HEK293 (cell line): Measurements from ENCODE around the gene TMEM238.
A peak's percentile ranks its signal among the peaks of the same experiment; 100 is the strongest.

Experiments used
- CTCF ChIA-PET: fragments of 350-600 bp; formaldehyde crosslinking; extraction: SDS; loops from one replicate; lab custom pipeline; 2021; ENCODE audit warnings: antibody characterized with exemption; lab: Yijun Ruan, JAX
- POLR2A ChIA-PET: fragments of 300-600 bp; formaldehyde crosslinking; extraction: SDS; loops from one replicate; lab custom pipeline; 2020; ENCODE audit warnings: antibody characterized with exemption, inconsistent platforms; lab: Yijun Ruan, JAX
- H3K27ac ChIP-seq: fragments of 200-500 bp; sonication (Bioruptor generic); 2 replicates; pipeline ENCODE4 v1.5.1; 2014; ENCODE audit warnings: low read depth, low read length, control low read depth, inconsistent platforms; ENCODE audit errors: extremely low read depth
- H3K36me3 ChIP-seq, 2 experiments: fragments of 200-500 bp in 1 of 2; sonication (Bioruptor generic) in 1 of 2; 1 replicate in 1 of 2; 2 replicates in 1 of 2; pipeline ENCODE4 v1.5.1; 2014 to 2017; ENCODE audit warnings: inconsistent platforms in 2 of 2, low read length in 2 of 2; ENCODE audit not compliant: control insufficient read depth in 2 of 2, insufficient read depth in 1 of 2
- H3K4me1 ChIP-seq: fragments of 200-500 bp; sonication (Bioruptor generic); 2 replicates; pipeline ENCODE4 v1.5.1; 2014; ENCODE audit warnings: mild to moderate bottlenecking, low read length, inconsistent platforms; ENCODE audit not compliant: control insufficient read depth, insufficient read depth
- H3K4me3 ChIP-seq: 2 replicates; pipeline ENCODE4 v1.5.1; 2011; ENCODE audit warnings: low read depth, mild to moderate bottlenecking, control low read depth, low read length, moderate library complexity
- H3K9me3 ChIP-seq: fragments of 200-500 bp; sonication (Bioruptor generic); 2 replicates; pipeline ENCODE4 v1.5.1; 2014; ENCODE audit warnings: low read depth, low read length, inconsistent platforms; ENCODE audit not compliant: control insufficient read depth, insufficient read depth
- GLI4 ChIP-seq: fragments of 450-650 bp; formaldehyde crosslinking; IDR thresholded peaks from 2 replicates; pipeline ENCODE4 v1.5.1; 2016; ENCODE audit warnings: missing biosample characterization, missing genetic modification characterization
- HOXC10 ChIP-seq: sonication (generic); formaldehyde crosslinking; IDR thresholded peaks from 2 replicates; pipeline ENCODE4 v1.8.1; 2023; ENCODE audit warnings: mild to moderate bottlenecking, missing genetic modification reagents
- KLF8 ChIP-seq: fragments of 450-650 bp; formaldehyde crosslinking; IDR thresholded peaks from 2 replicates; pipeline ENCODE4 v1.5.1; 2016; ENCODE audit warnings: missing biosample characterization, missing genetic modification characterization
- KLF9 ChIP-seq: fragments of 450-650 bp; formaldehyde crosslinking; IDR thresholded peaks from 2 replicates; pipeline ENCODE4 v1.5.1; 2016; ENCODE audit warnings: missing biosample characterization, missing genetic modification characterization, low read depth
- MEIS1 ChIP-seq: sonication (generic); formaldehyde crosslinking; IDR thresholded peaks from 2 replicates; pipeline ENCODE4 v1.8.1; 2022; ENCODE audit warnings: missing genetic modification reagents, mild to moderate bottlenecking, borderline replicate concordance
- MZF1 ChIP-seq: fragments of 450-650 bp; formaldehyde crosslinking; IDR thresholded peaks from 2 replicates; pipeline ENCODE4 v1.5.1; 2017; ENCODE audit warnings: missing biosample characterization, missing genetic modification characterization, borderline replicate concordance
- PRDM6 ChIP-seq: fragments of 450-650 bp; formaldehyde crosslinking; IDR thresholded peaks from 2 replicates; pipeline ENCODE4 v1.5.1; 2017; ENCODE audit warnings: missing biosample characterization, missing genetic modification characterization
- SP2 ChIP-seq: fragments of 450-650 bp; formaldehyde crosslinking; IDR thresholded peaks from 2 replicates; pipeline ENCODE4 v1.5.1; 2016; ENCODE audit warnings: missing biosample characterization, missing genetic modification characterization
- YY1 ChIP-seq: fragments of 450-650 bp; formaldehyde crosslinking; IDR thresholded peaks from 2 replicates; pipeline ENCODE4 v1.5.1; 2018; ENCODE audit warnings: missing biosample characterization, missing genetic modification characterization
- ZNF10 ChIP-seq: fragments of 450-650 bp; formaldehyde crosslinking; IDR thresholded peaks from 2 replicates; pipeline ENCODE4 v1.5.1; 2017; ENCODE audit warnings: missing biosample characterization, missing genetic modification characterization
- ZNF121 ChIP-seq: fragments of 450-650 bp; formaldehyde crosslinking; IDR thresholded peaks from 2 replicates; pipeline ENCODE4 v1.5.1; 2016; ENCODE audit warnings: missing biosample characterization, missing genetic modification characterization
- ZNF184 ChIP-seq: fragments of 450-650 bp; IDR thresholded peaks from 2 replicates; pipeline ENCODE4 v1.5.1; 2018; ENCODE audit warnings: missing biosample characterization, mild to moderate bottlenecking, missing genetic modification characterization
- ZNF211 ChIP-seq: fragments of 450-650 bp; formaldehyde crosslinking; IDR thresholded peaks from 2 replicates; pipeline ENCODE4 v1.5.1; 2016; ENCODE audit warnings: low read depth, missing biosample characterization, missing genetic modification characterization
- ZNF23 ChIP-seq: fragments of 450-650 bp; formaldehyde crosslinking; IDR thresholded peaks from 2 replicates; pipeline ENCODE4 v1.5.1; 2016; ENCODE audit warnings: missing biosample characterization, missing genetic modification characterization, borderline replicate concordance
- ZNF280C ChIP-seq: fragments of 450-650 bp; formaldehyde crosslinking; IDR thresholded peaks from 2 replicates; pipeline ENCODE4 v1.5.1; 2016; ENCODE audit warnings: missing biosample characterization, missing genetic modification characterization
- ZNF335 ChIP-seq: fragments of 450-650 bp; formaldehyde crosslinking; conservative IDR thresholded peaks from 2 replicates; pipeline ENCODE4 v1.5.1; 2016; ENCODE audit warnings: missing biosample characterization, missing genetic modification characterization
- ZNF529 ChIP-seq: fragments of 450-650 bp; formaldehyde crosslinking; IDR thresholded peaks from 2 replicates; pipeline ENCODE4 v1.5.1; 2017; ENCODE audit warnings: missing genetic modification characterization, missing biosample characterization; ENCODE audit not compliant: insufficient replicate concordance
- ZNF530 ChIP-seq: fragments of 450-650 bp; formaldehyde crosslinking; IDR thresholded peaks from 2 replicates; pipeline ENCODE4 v1.5.1; 2016; ENCODE audit warnings: low read depth, missing biosample characterization, missing genetic modification characterization
- ZNF560 ChIP-seq: fragments of 450-650 bp; formaldehyde crosslinking; IDR thresholded peaks from 2 replicates; pipeline ENCODE4 v1.5.1; 2017; ENCODE audit warnings: missing biosample characterization, missing genetic modification characterization, borderline replicate concordance
- ZNF785 ChIP-seq: fragments of 450-650 bp; formaldehyde crosslinking; IDR thresholded peaks from 2 replicates; pipeline ENCODE4 v1.5.1; 2016; ENCODE audit warnings: missing biosample characterization, missing genetic modification characterization
- ZSCAN16 ChIP-seq: fragments of 450-650 bp; formaldehyde crosslinking; IDR thresholded peaks from 2 replicates; pipeline ENCODE4 v1.5.1; 2016; ENCODE audit warnings: missing biosample characterization, missing genetic modification characterization
- TF ChIP-seq, protein P1 (sequence below): fragments of 450-650 bp; formaldehyde crosslinking; IDR thresholded peaks from 2 replicates; pipeline ENCODE4 v1.5.1; 2016; ENCODE audit warnings: missing biosample characterization, missing genetic modification characterization

The TMEM238 gene

GRCh38 chr19:55387736-55388497 lies 3.8 kb upstream of the TMEM238 start:
- TF ChIP-seq GLI4 (tag by site-specific recombination) (no peak), HOXC10 (CRISPR knock-in tag) (peak; percentile 92; the same call in 1 of the 2 replicates)
- TF ChIP-seq, all 188 proteins: peak for 1
- Histone ChIP-seq H3K4me1 (peaks cover 30% of the 10 kb centered on the region), H3K4me3 (no peak overlapping the region; the same call in 1 of the 2 replicates), H3K27ac (peak overlapping the region; percentile 84), H3K9me3 (no peaks in the 10 kb centered on the region), H3K36me3 (peaks cover 8 to 59% of the 10 kb centered on the region in 2 experiments)
- CTCF ChIA-PET, result interaction anchor here (0.7 to 4.4 kb wide), 5 partner anchors 19 to 247 kb away, joined by 3 to 20 read pairs (median 4); partner anchors contain the start of gene ZNF865
- POLR2A ChIA-PET, result interaction anchor here (1.0 to 7.3 kb wide), 9 partner anchors 12 to 129 kb away, joined by 3 to 78 read pairs (median 6); partner anchors contain the start of genes HSPBP1, IL11, KMT5C and UBE2S

- TF ChIP-seq ZNF529 (no peak), PRDM6 (tag by site-specific recombination) (no peak), ZNF530 (no peak), ZNF785 (no peak), MZF1 (tag by site-specific recombination) (no peak), SP2 (tag by site-specific recombination) (peak; percentile 49), KLF8 (no peak), ZNF335 (peak; percentile 8)
- no peaks in the 10 kb centered on the region for H3K9me3 ChIP-seq
- peak overlapping the region; percentile 94 for H3K4me3 ChIP-seq
- H3K4me1 ChIP-seq, result peaks cover 27% of the 10 kb centered on the region
- CTCF ChIA-PET, result interaction anchor here (1.0 to 1.3 kb wide), 2 partner anchors 95 to 220 kb away, joined by 4 read pairs; partner anchors contain the start of gene ZNF865
- H3K27ac ChIP-seq, result peak overlapping the region; percentile 84
- peaks cover 8 to 53% of the 10 kb centered on the region in 2 experiments for H3K36me3 ChIP-seq
- POLR2A ChIA-PET, result interaction anchor here (0.7 to 7.3 kb wide), 9 partner anchors 13 to 213 kb away, joined by 3 to 78 read pairs (median 6); partner anchors contain the start of genes FIZ1, HSPBP1, IL11 and KMT5C
These were observed 2.4 kb upstream of the TMEM238 start for GRCh38 chr19:55386493-55386971.

DNA sequence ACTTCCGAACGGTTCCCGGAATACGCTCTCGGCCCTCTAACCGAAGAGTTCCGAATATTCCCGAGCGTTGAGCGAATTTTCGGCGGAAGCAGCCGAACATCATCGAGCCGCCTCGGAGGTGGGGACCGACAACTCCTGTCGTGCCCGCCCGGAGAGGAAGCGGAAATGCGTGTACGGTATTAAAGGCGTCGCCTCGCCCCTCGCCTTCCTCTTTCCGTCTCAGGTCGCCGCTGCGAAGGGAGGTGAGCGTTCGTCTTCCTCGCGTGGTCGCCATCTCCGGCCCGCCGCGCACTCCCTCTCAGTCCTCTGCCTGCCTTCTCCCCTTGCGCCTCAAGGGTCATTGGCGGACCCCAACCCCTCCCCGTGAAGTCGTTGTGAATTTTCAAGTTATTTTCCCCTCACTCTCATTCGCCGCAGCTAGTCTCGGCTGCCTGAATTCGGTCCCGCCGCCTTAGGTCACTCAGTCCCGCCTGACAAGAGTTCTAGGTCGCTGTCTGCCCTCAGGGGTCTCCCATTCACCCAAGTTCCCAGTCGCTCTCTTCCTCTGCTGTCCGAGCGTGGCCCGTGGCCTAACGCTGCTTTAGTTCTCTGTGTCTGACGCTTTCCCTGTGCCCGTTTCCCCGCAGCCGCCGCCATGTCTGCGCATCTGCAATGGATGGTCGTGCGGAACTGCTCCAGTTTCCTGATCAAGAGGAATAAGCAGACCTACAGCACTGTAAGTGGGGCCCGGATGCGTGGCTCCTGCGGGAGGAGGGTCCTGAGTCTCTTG lies 1.8 kb upstream of the TMEM238 start, which contains the start of gene RPL28:
RPL28 (plus strand) TSS at position 209 of the 769 bp plus-strand sequence; CDS start at position 635, 426 bp downstream.
- Histone ChIP-seq H3K9me3 (no peaks in the 10 kb centered on the region), H3K4me3 (peak within 1 kb of the TSS; percentile 94), H3K36me3 (peaks cover 8 to 47% of the 10 kb centered on the region in 2 experiments)
- TF ChIP-seq ZNF335 (peak; percentile 71), KLF9 (tag by site-specific recombination) (peak; percentile 48; the same call in 1 of the 2 replicates), ZNF184 (tag by site-specific recombination) (no peak), ZSCAN16 (tag by site-specific recombination) (no peak), ZNF10 (tag by site-specific recombination) (no peak), ZNF280C (tag by site-specific recombination) (no peak), YY1 (peak; percentile 65; the same call in 1 of the 2 replicates), ZNF121 (tag by site-specific recombination) (no peak), ZNF23 (tag by site-specific recombination) (no peak; the same call in 1 of the 2 replicates), ZNF211 (tag by site-specific recombination) (no peak), MEIS1 (no peak), ZNF560 (tag by site-specific recombination) (no peak)
- TF ChIP-seq, protein P1, sequence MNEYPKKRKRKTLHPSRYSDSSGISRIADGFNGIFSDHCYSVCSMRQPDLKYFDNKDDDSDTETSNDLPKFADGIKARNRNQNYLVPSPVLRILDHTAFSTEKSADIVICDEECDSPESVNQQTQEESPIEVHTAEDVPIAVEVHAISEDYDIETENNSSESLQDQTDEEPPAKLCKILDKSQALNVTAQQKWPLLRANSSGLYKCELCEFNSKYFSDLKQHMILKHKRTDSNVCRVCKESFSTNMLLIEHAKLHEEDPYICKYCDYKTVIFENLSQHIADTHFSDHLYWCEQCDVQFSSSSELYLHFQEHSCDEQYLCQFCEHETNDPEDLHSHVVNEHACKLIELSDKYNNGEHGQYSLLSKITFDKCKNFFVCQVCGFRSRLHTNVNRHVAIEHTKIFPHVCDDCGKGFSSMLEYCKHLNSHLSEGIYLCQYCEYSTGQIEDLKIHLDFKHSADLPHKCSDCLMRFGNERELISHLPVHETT (tag by site-specific recombination), result peak; percentile 54; the same call in 1 of the 2 replicates

More for the DNA sequence above, 1.8 kb upstream of the TMEM238 start, which contains the start of gene RPL28:
- CTCF ChIA-PET, result interaction anchor here (1.3 kb wide), 1 partner anchor 94 kb away, joined by 4 read pairs; no protein-coding TSS in a partner anchor
- Histone ChIP-seq H3K27ac (peak within 1 kb of the TSS; percentile 84), H3K4me1 (peaks cover 27% of the 10 kb centered on the region)
- POLR2A ChIA-PET, result interaction anchor here (0.7 to 7.3 kb wide), 6 partner anchors 14 to 214 kb away, joined by 3 to 78 read pairs (median 12); partner anchors contain the start of genes FIZ1, KMT5C, UBE2S and ZNF524
